ENCODE results near the gene CDRT4. TPM values are rescaled to one million over a fixed set of nuclear protein-coding genes. Genes with fewer than 3 reads are reported as not detected.

The CDRT4 gene
- polyA plus RNA-seq, 1 of the 3 experiments (the other 2 are of a cell fraction), result 4.6 TPM

GRCh38 chr17:15442311-15443180, 24.9 kb downstream of the CDRT4 start:
- CTCF ChIA-PET, result interaction anchor here (1.4 kb wide), 1 partner anchor 60 kb away, joined by 5 read pairs; no protein-coding TSS in a partner anchor
- 96% methylated on average over 13 of the region's 13 CpGs for WGBS (ENCODE audit: low lambda C conversion rate)

GRCh38 chr17:15441315-15441714, 26.1 kb downstream of the CDRT4 start:
- POLR2A ChIA-PET, result interaction anchor here (0.6 kb wide), 1 partner anchor 43 kb away, joined by 3 read pairs; no protein-coding TSS in a partner anchor

More at GRCh38 chr17:15442311-15443180, 24.9 kb downstream of the CDRT4 start:
- Histone ChIP-seq H2AFZ (ENCODE audit: low read depth) (no peak overlapping the region), H3F3A (replicated peaks; ENCODE audit: insufficient read depth) (peaks cover 10% of the 10 kb centered on the region), H3K4me3 (ENCODE audit: low read depth in 2 of 2, low read length in 1 of 2) (no peak overlapping the region), H3K79me2 (ENCODE audit: insufficient read depth) (no peaks in the 10 kb centered on the region), H3K9me3 (no peaks in the 10 kb centered on the region), H3K27ac (ENCODE audit: low read depth in 2 of 2, low read length in 1 of 2) (no peak overlapping the region), H3K4me1 (ENCODE audit: control insufficient read depth in 1 of 2, insufficient read depth in 2 of 2, low read depth in 1 of 2, low read length in 1 of 2) (peaks cover 10 to 14% of the 10 kb centered on the region in 2 experiments), H4K20me1 (ENCODE audit: insufficient read depth) (no peaks in the 10 kb centered on the region), H3K4me2 (no peak overlapping the region), H3K27me3 (ENCODE audit: insufficient read depth) (no peaks in the 10 kb centered on the region), H3K36me3 (replicated peaks in 1 of 2; ENCODE audit: control insufficient read depth in 1 of 2, insufficient read depth in 2 of 2, low read length in 1 of 2) (peaks cover 0 to 3% of the 10 kb centered on the region in 2 experiments), H3K9me2 (no peaks in the 10 kb centered on the region), H3K9ac (no peak overlapping the region)
- no peak for TF ChIP-seq FOXJ3 (CRISPR knock-in tag; IDR thresholded peaks at IDR 0.05)
- TF ChIP-seq TCF12 (IDR thresholded peaks at IDR 0.05), result peak; percentile 27; the same call in 1 of the 2 replicates
- POLR2A ChIA-PET, result no interaction called here
- no peak for DNase-seq

More at GRCh38 chr17:15441315-15441714, 26.1 kb downstream of the CDRT4 start:
- 92% methylated on average over 4 of the region's 4 CpGs for WGBS (ENCODE audit: low lambda C conversion rate)
- CTCF ChIA-PET, result interaction anchor here (1.1 kb wide), 1 partner anchor 183 kb away, joined by 4 read pairs; no protein-coding TSS in a partner anchor
- Histone ChIP-seq H3K9me2 (no peaks in the 10 kb centered on the region), H3K36me3 (replicated peaks in 1 of 2; ENCODE audit: control insufficient read depth in 1 of 2, insufficient read depth in 2 of 2, low read length in 1 of 2) (peaks cover 0 to 6% of the 10 kb centered on the region in 2 experiments), H4K20me1 (ENCODE audit: insufficient read depth) (no peaks in the 10 kb centered on the region), H3K9ac (no peak overlapping the region), H3K9me3 (no peaks in the 10 kb centered on the region), H3K4me3 (ENCODE audit: low read depth in 2 of 2, low read length in 1 of 2) (no peak overlapping the region), H3K79me2 (ENCODE audit: insufficient read depth) (no peaks in the 10 kb centered on the region), H3F3A (replicated peaks; ENCODE audit: insufficient read depth) (peaks cover 10% of the 10 kb centered on the region), H2AFZ (ENCODE audit: low read depth) (no peak overlapping the region), H3K27me3 (ENCODE audit: insufficient read depth) (no peaks in the 10 kb centered on the region), H3K27ac (ENCODE audit: low read depth in 2 of 2, low read length in 1 of 2) (no peak overlapping the region), H3K4me2 (no peak overlapping the region), H3K4me1 (ENCODE audit: control insufficient read depth in 1 of 2, insufficient read depth in 2 of 2, low read depth in 1 of 2, low read length in 1 of 2) (peaks cover 10 to 15% of the 10 kb centered on the region in 2 experiments)
- DNase-seq, result no peak
- TF ChIP-seq SIN3A (IDR thresholded peaks at IDR 0.05; ENCODE audit: borderline replicate concordance, low read depth, low read length), result no peak
- no peak for TF ChIP-seq PBX3 (IDR thresholded peaks at IDR 0.05)
- no peak for TF ChIP-seq RAD21 (IDR thresholded peaks at IDR 0.05; ENCODE audit: low read length)
- no peak for TF ChIP-seq FOXM1 (IDR thresholded peaks at IDR 0.05; ENCODE audit: low read depth)
- TF ChIP-seq POLR2AphosphoS5 (IDR thresholded peaks at IDR 0.05; ENCODE audit: low read depth, low read length), result no peak
- TF ChIP-seq TAF1 (IDR thresholded peaks at IDR 0.05; ENCODE audit: borderline replicate concordance, low read depth, low read length), result no peak
- TF ChIP-seq RXRA (IDR thresholded peaks at IDR 0.05; ENCODE audit: borderline replicate concordance, low read depth), result no peak
- TF ChIP-seq CHD2 (IDR thresholded peaks at IDR 0.05; ENCODE audit: low read length, partially characterized antibody), result no peak
- no peak for TF ChIP-seq GATA2 (CRISPR knock-in tag; IDR thresholded peaks at IDR 0.05)
- no peak for TF ChIP-seq TCF12 (IDR thresholded peaks at IDR 0.05)
- TF ChIP-seq IRF3 (IDR thresholded peaks at IDR 0.05; ENCODE audit: low read depth, low read length), result no peak
- no peak for TF ChIP-seq ZBTB33 (IDR thresholded peaks at IDR 0.05; ENCODE audit: borderline replicate concordance, low read depth)
- no peak for TF ChIP-seq ELF1 (IDR thresholded peaks at IDR 0.05)
- TF ChIP-seq NRF1 (IDR thresholded peaks at IDR 0.05; ENCODE audit: low read depth, low read length), result no peak
- no peak for TF ChIP-seq CTCF (IDR thresholded peaks at IDR 0.05)
- no peak for TF ChIP-seq YY1 (IDR thresholded peaks at IDR 0.05; ENCODE audit: low read depth)

Data from SK-N-SH (cell line).